ENCODE results near the gene ZNF30. TPM values are rescaled to one million over a fixed set of nuclear protein-coding genes. Genes with fewer than 3 reads are reported as not detected.

ZNF30 gene
- total and polyA plus RNA-seq, 2 experiments from 2014 or later = 2.2 TPM

GRCh38 chr19:34960940-34961679 lies 34.4 kb downstream of the ZNF30 start:
- peaks cover 34% of the 10 kb centered on the region for H3K36me3 ChIP-seq (ENCODE audit: low read depth)
- TF ChIP-seq EZH2 (IDR thresholded peaks at IDR 0.05; ENCODE audit: insufficient read depth, poor library complexity, severe bottlenecking) (no peak), EZH2phosphoT487 (IDR thresholded peaks at IDR 0.05; ENCODE audit: insufficient read depth, low read depth) (no peak)
- H2AFZ ChIP-seq = no peak overlapping the region
- H3K9me3 ChIP-seq (ENCODE audit: low read depth) = no peaks in the 10 kb centered on the region
- H4K20me1 ChIP-seq (ENCODE audit: insufficient read depth) = no peaks in the 10 kb centered on the region
- H3K4me3 ChIP-seq = no peak overlapping the region
- H3K79me2 ChIP-seq (ENCODE audit: insufficient read depth) = peaks cover 20% of the 10 kb centered on the region
- no peaks in the 10 kb centered on the region for H3K9me2 ChIP-seq (ENCODE audit: insufficient read depth)
- peaks cover 21% of the 10 kb centered on the region; the same call in 1 of the 2 replicates for H3K4me1 ChIP-seq (ENCODE audit: insufficient read depth)
- in situ Hi-C loops (cut with MboI) = no loop called here
- H3K27me3 ChIP-seq (replicated peaks; ENCODE audit: insufficient read depth) = no peaks in the 10 kb centered on the region
- H3K9ac ChIP-seq = no peak overlapping the region
- H3F3A ChIP-seq (ENCODE audit: insufficient read depth) = peaks cover 6% of the 10 kb centered on the region; the same call in 1 of the 2 replicates
- WGBS, 2 experiments (ENCODE audit: low coverage in 1 of 2, low lambda C conversion rate in 2 of 2, missing lambda C conversion rate in 2 of 2) = 77 to 81% methylated on average over 12 of the region's 12 CpGs
- H3K4me2 ChIP-seq (ENCODE audit: unreplicated experiment) = no peak overlapping the region
- no peak overlapping the region for H3K27ac ChIP-seq
- peak; percentile 51 for DNase-seq

GRCh38 chr19:34961775-34962686 lies 35.3 kb downstream of the ZNF30 start:
- Histone ChIP-seq H2AFZ (no peak overlapping the region), H3K27me3 (replicated peaks; ENCODE audit: insufficient read depth) (no peaks in the 10 kb centered on the region), H3K4me3 (0 out of 2 replicates have a peak overlapping the region, but pooled peaks have one; percentile 85), H3F3A (ENCODE audit: insufficient read depth) (peaks cover 6% of the 10 kb centered on the region; the same call in 1 of the 2 replicates), H3K9ac (no peak overlapping the region), H3K79me2 (ENCODE audit: insufficient read depth) (peaks cover 20% of the 10 kb centered on the region), H3K27ac (no peak overlapping the region), H3K36me3 (ENCODE audit: low read depth) (peaks cover 26% of the 10 kb centered on the region), H3K9me3 (ENCODE audit: low read depth) (no peaks in the 10 kb centered on the region), H3K9me2 (ENCODE audit: insufficient read depth) (no peaks in the 10 kb centered on the region), H4K20me1 (ENCODE audit: insufficient read depth) (no peaks in the 10 kb centered on the region), H3K4me1 (ENCODE audit: insufficient read depth) (peaks cover 21% of the 10 kb centered on the region; the same call in 1 of the 2 replicates), H3K4me2 (ENCODE audit: unreplicated experiment) (peak overlapping the region; percentile 80)
- in situ Hi-C loops (cut with MboI) = no loop called here
- no peak for TF ChIP-seq EZH2 (IDR thresholded peaks at IDR 0.05; ENCODE audit: insufficient read depth, poor library complexity, severe bottlenecking)
- TF ChIP-seq EZH2phosphoT487 (IDR thresholded peaks at IDR 0.05; ENCODE audit: insufficient read depth, low read depth) = no peak
- 83 to 86% methylated on average over 5 of the region's 5 CpGs for WGBS, 2 experiments (ENCODE audit: low coverage in 1 of 2, low lambda C conversion rate in 2 of 2, missing lambda C conversion rate in 2 of 2)
- no peak for DNase-seq

- 43 to 45% methylated on average over 14 of the region's 14 CpGs for WGBS, 2 experiments (ENCODE audit: low coverage in 1 of 2, low lambda C conversion rate in 2 of 2, missing lambda C conversion rate in 2 of 2)
- Histone ChIP-seq H3K9ac (peak overlapping the region; percentile 68), H3K27ac (no peak overlapping the region)
These were observed 36.2 kb downstream of the ZNF30 start for GRCh38 chr19:34962687-34963572.

More at GRCh38 chr19:34962687-34963572, 36.2 kb downstream of the ZNF30 start:
- in situ Hi-C loops (cut with MboI) = no loop called here
- H3K36me3 ChIP-seq (ENCODE audit: low read depth) = peaks cover 17% of the 10 kb centered on the region
- H3K27me3 ChIP-seq (replicated peaks; ENCODE audit: insufficient read depth) = no peaks in the 10 kb centered on the region
- H3F3A ChIP-seq (ENCODE audit: insufficient read depth) = peaks cover 6% of the 10 kb centered on the region; the same call in 1 of the 2 replicates
- peaks cover 21% of the 10 kb centered on the region; the same call in 1 of the 2 replicates for H3K4me1 ChIP-seq (ENCODE audit: insufficient read depth)
- no peaks in the 10 kb centered on the region for H3K9me3 ChIP-seq (ENCODE audit: low read depth)
- no peak for TF ChIP-seq EZH2 (IDR thresholded peaks at IDR 0.05; ENCODE audit: insufficient read depth, poor library complexity, severe bottlenecking)
- no peak for TF ChIP-seq EZH2phosphoT487 (IDR thresholded peaks at IDR 0.05; ENCODE audit: insufficient read depth, low read depth)
- peaks cover 20% of the 10 kb centered on the region for H3K79me2 ChIP-seq (ENCODE audit: insufficient read depth)
- H2AFZ ChIP-seq = peak overlapping the region; percentile 84
- no peaks in the 10 kb centered on the region for H4K20me1 ChIP-seq (ENCODE audit: insufficient read depth)
- peak overlapping the region; percentile 80 for H3K4me2 ChIP-seq (ENCODE audit: unreplicated experiment)
- H3K9me2 ChIP-seq (ENCODE audit: insufficient read depth) = no peaks in the 10 kb centered on the region
- peak overlapping the region; percentile 85 for H3K4me3 ChIP-seq
- peak; percentile 35 for DNase-seq

Data from GM23248 (cell line).